ENCODE results near the gene SMIM36.

DNA sequence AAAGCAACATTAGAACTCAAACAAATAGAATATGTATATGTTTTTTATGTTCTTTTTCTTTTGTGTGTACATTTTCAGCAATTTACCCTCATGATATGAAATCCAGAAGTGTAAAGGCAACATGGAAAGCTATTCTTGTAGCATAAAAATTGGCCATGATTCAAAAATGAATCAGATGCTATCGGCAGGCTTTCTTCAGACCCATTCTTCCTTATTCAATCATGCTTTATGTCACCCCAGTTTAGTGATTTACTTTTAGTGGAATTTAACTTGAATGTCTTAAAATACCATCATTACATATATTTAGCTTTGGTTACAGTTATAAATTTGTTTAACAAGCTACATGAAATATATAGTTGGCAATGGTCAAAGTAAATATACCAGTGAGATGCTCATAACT lies 21.4 kb upstream of the SMIM36 start:
- TF ChIP-seq, protein P1, sequence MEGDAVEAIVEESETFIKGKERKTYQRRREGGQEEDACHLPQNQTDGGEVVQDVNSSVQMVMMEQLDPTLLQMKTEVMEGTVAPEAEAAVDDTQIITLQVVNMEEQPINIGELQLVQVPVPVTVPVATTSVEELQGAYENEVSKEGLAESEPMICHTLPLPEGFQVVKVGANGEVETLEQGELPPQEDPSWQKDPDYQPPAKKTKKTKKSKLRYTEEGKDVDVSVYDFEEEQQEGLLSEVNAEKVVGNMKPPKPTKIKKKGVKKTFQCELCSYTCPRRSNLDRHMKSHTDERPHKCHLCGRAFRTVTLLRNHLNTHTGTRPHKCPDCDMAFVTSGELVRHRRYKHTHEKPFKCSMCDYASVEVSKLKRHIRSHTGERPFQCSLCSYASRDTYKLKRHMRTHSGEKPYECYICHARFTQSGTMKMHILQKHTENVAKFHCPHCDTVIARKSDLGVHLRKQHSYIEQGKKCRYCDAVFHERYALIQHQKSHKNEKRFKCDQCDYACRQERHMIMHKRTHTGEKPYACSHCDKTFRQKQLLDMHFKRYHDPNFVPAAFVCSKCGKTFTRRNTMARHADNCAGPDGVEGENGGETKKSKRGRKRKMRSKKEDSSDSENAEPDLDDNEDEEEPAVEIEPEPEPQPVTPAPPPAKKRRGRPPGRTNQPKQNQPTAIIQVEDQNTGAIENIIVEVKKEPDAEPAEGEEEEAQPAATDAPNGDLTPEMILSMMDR (IDR thresholded peaks at IDR 0.05; ENCODE audit: insufficient read depth, low read length, poor library complexity, severe bottlenecking), result no peak
- no peak for TF ChIP-seq EZH2phosphoT487 (conservative IDR thresholded peaks at IDR 0.05; ENCODE audit: low read length)

Measured in SU-DHL-6 (cell line).